Measurements from ENCODE around the gene HUWE1. TPM values are rescaled to one million over a fixed set of nuclear protein-coding genes. Genes with fewer than 3 reads are reported as not detected.

Gene HUWE1
- total and polyA plus RNA-seq, 5 donors from 2014 or later, result 7.3 to 204 (median 9.3) TPM

- H3K4me1 ChIP-seq (ENCODE audit: control insufficient read depth, insufficient read depth, low read length, poor library complexity, severe bottlenecking), result no peaks in the 10 kb centered on the region
- no peak for ATAC-seq (ENCODE audit: low read depth in 2 of 2)
- no peaks in the 10 kb centered on the region for H3K9me3 Mint-ChIP-seq
- H3K4me3 ChIP-seq (ENCODE audit: low read depth, low read length), result no peak overlapping the region
- H3K27me3 Mint-ChIP-seq, result no peaks in the 10 kb centered on the region
- H3K4me3 Mint-ChIP-seq, result no peak overlapping the region
- no peak overlapping the region for H3K27ac ChIP-seq (ENCODE audit: insufficient read depth, low read length, poor library complexity, severe bottlenecking)
- H3K27ac Mint-ChIP-seq, result no peak overlapping the region
- no peaks in the 10 kb centered on the region for H3K36me3 Mint-ChIP-seq
- H3K9me3 ChIP-seq (ENCODE audit: control insufficient read depth in 2 of 2, low read length in 2 of 2), result no peaks in the 10 kb centered on the region
- no peak for DNase-seq
- H3K4me1 Mint-ChIP-seq, result peaks cover 0 to 2% (median 0%) of the 10 kb centered on the region in 4 donors
- H3K27me3 ChIP-seq (ENCODE audit: control insufficient read depth, insufficient read depth, low read length), result no peaks in the 10 kb centered on the region
- peaks cover 74% of the 10 kb centered on the region for H3K36me3 ChIP-seq (ENCODE audit: control insufficient read depth, insufficient read depth, low read length)
These were observed 81.5 kb downstream of the HUWE1 start for GRCh38 chrX:53605004-53605403.

- Mint-ChIP-seq H3K4me1 (no peaks in the 10 kb centered on the region), H3K27me3 (no peaks in the 10 kb centered on the region), H3K4me3 (no peak overlapping the region), H3K27ac (no peak overlapping the region), H3K9me3 (peaks cover 0 to 2% (median 0%) of the 10 kb centered on the region in 7 donors), H3K36me3 (peaks cover 4% of the 10 kb centered on the region)
- no peaks in the 10 kb centered on the region for H3K4me1 ChIP-seq (ENCODE audit: control insufficient read depth, insufficient read depth, low read length, poor library complexity, severe bottlenecking)
- DNase-seq, result no peak
- no peak overlapping the region for H3K4me3 ChIP-seq (ENCODE audit: low read depth, low read length)
- H3K9me3 ChIP-seq (ENCODE audit: control insufficient read depth in 2 of 2, low read length in 2 of 2), result no peaks in the 10 kb centered on the region
- peaks cover 69% of the 10 kb centered on the region for H3K36me3 ChIP-seq (ENCODE audit: control insufficient read depth, insufficient read depth, low read length)
- H3K27ac ChIP-seq (ENCODE audit: insufficient read depth, low read length, poor library complexity, severe bottlenecking), result no peak overlapping the region
- no peaks in the 10 kb centered on the region for H3K27me3 ChIP-seq (ENCODE audit: control insufficient read depth, insufficient read depth, low read length)
- ATAC-seq (ENCODE audit: low read depth in 2 of 2), result no peak
These were observed 86.6 kb downstream of the HUWE1 start for GRCh38 chrX:53599781-53600396.

GRCh38 chrX:53598169-53598568 is 88.3 kb downstream of the HUWE1 start:
- H3K4me3 Mint-ChIP-seq, result no peak overlapping the region
- Histone ChIP-seq H3K27me3 (ENCODE audit: control insufficient read depth, insufficient read depth, low read length) (no peaks in the 10 kb centered on the region), H3K36me3 (ENCODE audit: control insufficient read depth, insufficient read depth, low read length) (peaks cover 66% of the 10 kb centered on the region), H3K4me3 (ENCODE audit: low read depth, low read length) (no peak overlapping the region), H3K9me3 (ENCODE audit: control insufficient read depth in 2 of 2, low read length in 2 of 2) (no peaks in the 10 kb centered on the region), H3K27ac (ENCODE audit: insufficient read depth, low read length, poor library complexity, severe bottlenecking) (no peak overlapping the region), H3K4me1 (ENCODE audit: control insufficient read depth, insufficient read depth, low read length, poor library complexity, severe bottlenecking) (no peaks in the 10 kb centered on the region)
- peaks cover 0 to 2% (median 0%) of the 10 kb centered on the region in 7 donors for H3K9me3 Mint-ChIP-seq
- peaks cover 8% of the 10 kb centered on the region for H3K36me3 Mint-ChIP-seq
- ATAC-seq (ENCODE audit: low read depth in 2 of 2) (no peak), DNase-seq (no peak)
- no peak overlapping the region for H3K27ac Mint-ChIP-seq
- no peaks in the 10 kb centered on the region for H3K4me1 Mint-ChIP-seq
- H3K27me3 Mint-ChIP-seq, result no peaks in the 10 kb centered on the region

GRCh38 chrX:53595266-53595810 is 91.2 kb downstream of the HUWE1 start:
- ATAC-seq (ENCODE audit: low read depth in 2 of 2) (no peak), DNase-seq (no peak)
- Histone ChIP-seq H3K27ac (ENCODE audit: insufficient read depth, low read length, poor library complexity, severe bottlenecking) (no peak overlapping the region), H3K4me1 (ENCODE audit: control insufficient read depth, insufficient read depth, low read length, poor library complexity, severe bottlenecking) (no peaks in the 10 kb centered on the region), H3K36me3 (ENCODE audit: control insufficient read depth, insufficient read depth, low read length) (peaks cover 81% of the 10 kb centered on the region), H3K4me3 (ENCODE audit: low read depth, low read length) (no peak overlapping the region), H3K9me3 (ENCODE audit: control insufficient read depth in 2 of 2, low read length in 2 of 2) (no peaks in the 10 kb centered on the region), H3K27me3 (ENCODE audit: control insufficient read depth, insufficient read depth, low read length) (no peaks in the 10 kb centered on the region)
- H3K36me3 Mint-ChIP-seq, result peaks cover 20% of the 10 kb centered on the region
- H3K4me3 Mint-ChIP-seq, result no peak overlapping the region
- H3K27ac Mint-ChIP-seq, result peak overlapping the region in 2 of 3 donors; percentile 44 to 57
- H3K27me3 Mint-ChIP-seq, result no peaks in the 10 kb centered on the region
- no peaks in the 10 kb centered on the region for H3K4me1 Mint-ChIP-seq
- peaks cover 0 to 2% (median 0%) of the 10 kb centered on the region in 7 donors for H3K9me3 Mint-ChIP-seq

- DNase-seq (no peak), ATAC-seq (ENCODE audit: low read depth in 2 of 2) (no peak)
- H3K4me1 ChIP-seq (ENCODE audit: control insufficient read depth, insufficient read depth, low read length, poor library complexity, severe bottlenecking), result no peaks in the 10 kb centered on the region
- no peaks in the 10 kb centered on the region for H3K27me3 Mint-ChIP-seq
- H3K4me1 Mint-ChIP-seq, result no peaks in the 10 kb centered on the region
- H3K27ac ChIP-seq (ENCODE audit: insufficient read depth, low read length, poor library complexity, severe bottlenecking), result no peak overlapping the region
- H3K27me3 ChIP-seq (ENCODE audit: control insufficient read depth, insufficient read depth, low read length), result no peaks in the 10 kb centered on the region
- peaks cover 81% of the 10 kb centered on the region for H3K36me3 ChIP-seq (ENCODE audit: control insufficient read depth, insufficient read depth, low read length)
- H3K4me3 Mint-ChIP-seq, result no peak overlapping the region
- no peaks in the 10 kb centered on the region for H3K9me3 ChIP-seq (ENCODE audit: control insufficient read depth in 2 of 2, low read length in 2 of 2)
- no peaks in the 10 kb centered on the region for H3K9me3 Mint-ChIP-seq
- H3K4me3 ChIP-seq (ENCODE audit: low read depth, low read length), result no peak overlapping the region
- H3K36me3 Mint-ChIP-seq, result peaks cover 25% of the 10 kb centered on the region
- no peak overlapping the region for H3K27ac Mint-ChIP-seq
These were observed 92.2 kb downstream of the HUWE1 start for GRCh38 chrX:53594354-53594753.

GRCh38 chrX:53587795-53588420 is 98.6 kb downstream of the HUWE1 start:
- Mint-ChIP-seq H3K4me1 (no peaks in the 10 kb centered on the region), H3K27me3 (no peaks in the 10 kb centered on the region), H3K9me3 (no peaks in the 10 kb centered on the region), H3K27ac (peak overlapping the region in 1 of 3 donors; percentile 2), H3K4me3 (no peak overlapping the region), H3K36me3 (peaks cover 41% of the 10 kb centered on the region)
- H3K36me3 ChIP-seq (ENCODE audit: control insufficient read depth, insufficient read depth, low read length), result peaks cover 98% of the 10 kb centered on the region
- no peaks in the 10 kb centered on the region for H3K27me3 ChIP-seq (ENCODE audit: control insufficient read depth, insufficient read depth, low read length)
- no peaks in the 10 kb centered on the region for H3K9me3 ChIP-seq (ENCODE audit: control insufficient read depth in 2 of 2, low read length in 2 of 2)
- H3K4me3 ChIP-seq (ENCODE audit: low read depth, low read length), result no peak overlapping the region
- no peaks in the 10 kb centered on the region for H3K4me1 ChIP-seq (ENCODE audit: control insufficient read depth, insufficient read depth, low read length, poor library complexity, severe bottlenecking)
- ATAC-seq (ENCODE audit: low read depth in 2 of 2) (no peak), DNase-seq (no peak)
- no peak overlapping the region for H3K27ac ChIP-seq (ENCODE audit: insufficient read depth, low read length, poor library complexity, severe bottlenecking)

GRCh38 chrX:53584891-53585290 is 101.6 kb downstream of the HUWE1 start:
- no peaks in the 10 kb centered on the region for H3K9me3 Mint-ChIP-seq
- H3K4me1 Mint-ChIP-seq, result no peaks in the 10 kb centered on the region
- no peak for ATAC-seq (ENCODE audit: low read depth in 2 of 2)
- H3K27ac Mint-ChIP-seq, result no peak overlapping the region
- Histone ChIP-seq H3K4me3 (ENCODE audit: low read depth, low read length) (no peak overlapping the region), H3K27me3 (ENCODE audit: control insufficient read depth, insufficient read depth, low read length) (no peaks in the 10 kb centered on the region), H3K4me1 (ENCODE audit: control insufficient read depth, insufficient read depth, low read length, poor library complexity, severe bottlenecking) (no peaks in the 10 kb centered on the region), H3K27ac (ENCODE audit: insufficient read depth, low read length, poor library complexity, severe bottlenecking) (no peak overlapping the region), H3K36me3 (ENCODE audit: control insufficient read depth, insufficient read depth, low read length) (peaks cover 97% of the 10 kb centered on the region), H3K9me3 (ENCODE audit: control insufficient read depth in 2 of 2, low read length in 2 of 2) (no peaks in the 10 kb centered on the region)
- H3K36me3 Mint-ChIP-seq, result peaks cover 35% of the 10 kb centered on the region
- no peak overlapping the region for H3K4me3 Mint-ChIP-seq
- no peaks in the 10 kb centered on the region for H3K27me3 Mint-ChIP-seq
- no peak for DNase-seq

GRCh38 chrX:53583571-53583970 is 102.9 kb downstream of the HUWE1 start:
- H3K4me3 Mint-ChIP-seq, result no peak overlapping the region
- no peak overlapping the region for H3K27ac Mint-ChIP-seq
- peaks cover 22% of the 10 kb centered on the region for H3K36me3 Mint-ChIP-seq
- no peaks in the 10 kb centered on the region for H3K4me1 ChIP-seq (ENCODE audit: control insufficient read depth, insufficient read depth, low read length, poor library complexity, severe bottlenecking)
- no peaks in the 10 kb centered on the region for H3K27me3 Mint-ChIP-seq
- H3K9me3 Mint-ChIP-seq, result no peaks in the 10 kb centered on the region
- ATAC-seq (ENCODE audit: low read depth in 2 of 2) (no peak), DNase-seq (no peak)
- no peaks in the 10 kb centered on the region for H3K27me3 ChIP-seq (ENCODE audit: control insufficient read depth, insufficient read depth, low read length)
- no peaks in the 10 kb centered on the region for H3K9me3 ChIP-seq (ENCODE audit: control insufficient read depth in 2 of 2, low read length in 2 of 2)
- H3K4me1 Mint-ChIP-seq, result no peaks in the 10 kb centered on the region
- peaks cover 85% of the 10 kb centered on the region for H3K36me3 ChIP-seq (ENCODE audit: control insufficient read depth, insufficient read depth, low read length)
- no peak overlapping the region for H3K27ac ChIP-seq (ENCODE audit: insufficient read depth, low read length, poor library complexity, severe bottlenecking)
- H3K4me3 ChIP-seq (ENCODE audit: low read depth, low read length), result no peak overlapping the region

Measured in CD4-positive, CD25-positive, alpha-beta regulatory T cell (primary cell).